GM11168 (cell line): ENCODE results near the gene CSF1.
"Not testable (repeated sequence)": the region's sequence is repeated elsewhere in the genome, so short reads cannot be mapped to it uniquely, and the experiment has no call there.

Experiments
- in situ Hi-C: fragments of 300-500 bp; cut with MboI; formaldehyde crosslinking; loops from one replicate; pipeline ENCODE4 v1.12.0; 2022; ENCODE audit warnings: low sequenced_read_pairs; ENCODE audit not compliant: unreplicated experiment

The CSF1 gene

DNA sequence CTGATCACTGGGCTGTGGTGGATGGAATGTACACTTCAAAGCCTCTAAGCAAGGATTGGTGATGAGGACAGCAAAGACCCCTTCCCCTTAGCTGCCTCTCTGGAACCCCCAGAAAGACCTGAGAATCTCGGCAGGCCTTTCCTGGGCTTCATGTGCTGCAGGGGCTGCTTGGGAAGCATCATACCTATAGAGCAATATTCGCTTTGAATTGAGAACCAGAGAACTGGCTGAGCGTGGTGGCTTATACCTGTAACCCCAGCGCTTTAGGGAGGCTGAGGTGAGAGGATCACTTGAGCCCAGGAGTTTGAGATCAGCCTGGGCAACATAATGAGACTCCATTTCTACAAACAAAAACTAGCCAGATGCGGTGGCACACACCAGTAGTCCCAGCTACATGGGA lies 22.0 kb downstream of the CSF1 start:
- in situ Hi-C loops, result no loop called here

GRCh38 chr1:109933856-109934711 lies 23.4 kb downstream of the CSF1 start:
- in situ Hi-C loops, result no loop called here

DNA sequence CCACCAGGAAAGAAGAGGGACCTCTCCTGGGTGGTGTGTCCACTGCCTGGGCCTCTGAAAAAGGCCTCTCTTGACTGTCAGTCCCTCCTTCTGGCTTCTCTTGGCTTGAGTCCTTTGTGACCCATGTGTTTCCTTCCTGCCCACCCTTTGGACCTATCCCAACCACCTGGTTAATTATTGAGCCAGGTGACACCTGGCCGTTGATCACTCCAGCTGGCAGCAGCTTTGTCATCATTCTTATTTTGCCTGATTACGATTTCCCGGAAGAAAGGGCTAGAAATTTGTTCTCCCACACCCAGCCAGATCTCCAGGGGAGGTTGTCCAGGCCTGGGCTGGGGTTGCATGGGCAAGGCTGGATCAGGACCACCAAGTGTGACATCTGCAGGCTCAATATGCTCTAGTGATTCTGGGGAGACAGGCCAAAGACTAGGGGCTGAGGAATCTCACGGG lies 24.8 kb downstream of the CSF1 start:
- in situ Hi-C loops, result no loop called here

GRCh38 chr1:109937738-109938137 lies 27.1 kb downstream of the CSF1 start:
- in situ Hi-C loops, result no loop called here

- in situ Hi-C loops, result no loop called here
Measured at GRCh38 chr1:109938556-109938955, 27.9 kb downstream of the CSF1 start.

DNA sequence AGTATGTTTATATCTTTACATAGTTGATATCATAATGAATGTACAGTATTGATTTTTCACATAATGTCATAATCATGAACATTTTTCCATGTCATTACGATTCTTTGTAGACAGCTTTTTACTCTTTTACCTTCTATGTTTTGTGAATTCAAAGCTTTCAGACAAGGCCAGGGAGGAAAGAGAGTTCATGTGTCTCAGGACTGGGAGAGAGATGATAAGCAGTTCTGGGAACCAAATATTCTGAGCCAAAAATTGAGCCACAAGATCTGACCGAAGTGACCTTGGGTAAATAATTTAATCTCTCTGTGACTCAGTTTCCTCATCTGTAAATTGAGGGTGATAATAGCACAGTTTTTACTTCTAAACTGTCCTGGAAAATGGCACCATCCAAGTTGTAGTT lies 31.8 kb downstream of the CSF1 start:
- in situ Hi-C loops, result no loop called here

DNA sequence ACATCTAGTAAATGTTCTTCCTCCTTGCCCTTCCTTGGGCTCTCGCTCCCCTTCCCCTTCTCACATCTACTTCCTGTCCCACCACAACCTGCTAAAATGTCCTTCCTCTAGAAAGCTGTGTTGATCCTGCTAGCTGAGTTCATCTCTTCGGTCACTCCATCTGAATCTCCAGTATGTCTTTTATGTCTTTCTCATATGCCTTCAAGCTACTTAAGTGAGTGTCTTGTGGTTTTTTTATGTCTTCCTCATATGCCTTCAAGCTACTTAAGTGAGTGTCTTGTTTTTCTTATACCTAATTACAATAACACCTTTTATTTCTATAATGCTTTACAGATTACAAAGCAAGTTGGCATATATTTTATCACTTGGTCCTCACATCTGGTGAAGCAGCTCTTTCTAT lies 33.9 kb downstream of the CSF1 start:
- in situ Hi-C loops, result no loop called here

DNA sequence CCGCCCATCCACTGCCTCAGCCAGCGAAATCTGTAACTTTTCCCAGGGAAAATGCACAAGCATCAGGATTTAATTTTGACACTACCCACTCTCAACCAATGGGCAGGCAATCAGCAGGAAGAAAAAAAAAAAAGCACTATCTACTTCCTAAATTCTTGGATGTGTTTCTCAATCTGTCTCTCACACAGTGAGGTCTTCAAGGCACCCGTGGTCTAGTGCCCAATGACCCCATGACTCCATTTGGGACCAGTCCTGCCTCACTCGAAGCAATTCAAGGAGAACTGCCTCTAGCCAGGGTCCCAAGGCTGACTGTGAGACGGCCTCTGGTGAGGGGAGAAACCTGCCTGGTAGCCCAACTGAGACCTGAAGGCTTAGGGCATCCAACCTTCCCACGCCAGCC lies 35.9 kb downstream of the CSF1 start:
- in situ Hi-C loops, result no loop called here

DNA sequence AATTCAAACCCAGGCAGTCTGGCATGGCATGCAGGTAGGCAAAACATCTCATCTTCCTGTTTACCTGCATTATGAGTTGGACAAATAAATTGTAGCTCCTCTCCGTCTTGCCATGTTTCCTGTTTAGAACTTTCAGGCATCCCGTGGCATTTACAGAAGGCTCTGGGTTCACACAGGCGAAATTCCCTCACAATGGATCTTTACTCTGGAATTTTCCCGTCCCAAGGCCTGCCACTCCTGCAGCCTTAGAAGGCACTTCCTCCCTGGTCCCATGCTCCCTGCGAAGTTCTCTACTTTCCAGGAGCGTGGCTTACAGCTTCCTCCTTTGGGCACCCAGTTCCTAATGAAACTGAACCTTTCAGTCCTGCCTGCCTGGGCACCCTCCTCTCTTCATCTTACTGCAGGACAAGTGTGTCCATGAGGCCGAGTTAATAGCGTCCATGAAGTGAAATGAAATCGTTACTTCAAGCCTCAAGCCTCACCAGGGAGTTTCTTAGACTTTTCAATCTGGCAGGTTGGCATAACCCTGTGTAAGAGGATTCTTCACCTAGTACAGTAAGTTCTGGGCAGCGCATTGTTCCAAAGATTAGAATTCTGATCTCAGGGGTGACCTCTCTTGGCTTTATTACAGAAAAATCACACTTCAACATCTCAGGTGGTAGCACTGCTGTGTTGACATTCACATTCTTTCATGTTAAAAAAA lies 37.1 kb downstream of the CSF1 start:
- in situ Hi-C loops, result no loop called here

GRCh38 chr1:109948285-109948630 lies 37.6 kb downstream of the CSF1 start:
- in situ Hi-C loops, result no loop called here

DNA sequence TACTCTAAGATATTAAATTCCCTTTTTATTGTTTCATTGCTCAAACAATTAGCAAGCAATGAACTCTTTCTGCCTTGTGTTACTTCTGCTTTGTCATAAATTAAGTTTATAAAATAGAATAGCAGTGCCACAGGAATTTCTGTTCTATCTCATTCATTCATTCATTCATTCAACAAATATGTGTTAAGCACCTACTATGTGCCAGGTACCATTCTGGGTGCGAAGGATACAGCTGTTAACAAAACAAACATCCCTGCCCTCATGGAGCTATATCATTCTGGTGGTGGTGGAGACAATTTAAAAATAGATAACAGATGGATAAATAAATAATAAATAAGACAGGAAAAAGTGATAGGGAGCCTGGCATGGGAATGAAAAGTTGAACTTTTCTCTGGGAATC lies 39.4 kb downstream of the CSF1 start:
- in situ Hi-C loops, result no loop called here

- in situ Hi-C loops, result no loop called here
Measured at GRCh38 chr1:109950509-109950908, 39.9 kb downstream of the CSF1 start.

DNA sequence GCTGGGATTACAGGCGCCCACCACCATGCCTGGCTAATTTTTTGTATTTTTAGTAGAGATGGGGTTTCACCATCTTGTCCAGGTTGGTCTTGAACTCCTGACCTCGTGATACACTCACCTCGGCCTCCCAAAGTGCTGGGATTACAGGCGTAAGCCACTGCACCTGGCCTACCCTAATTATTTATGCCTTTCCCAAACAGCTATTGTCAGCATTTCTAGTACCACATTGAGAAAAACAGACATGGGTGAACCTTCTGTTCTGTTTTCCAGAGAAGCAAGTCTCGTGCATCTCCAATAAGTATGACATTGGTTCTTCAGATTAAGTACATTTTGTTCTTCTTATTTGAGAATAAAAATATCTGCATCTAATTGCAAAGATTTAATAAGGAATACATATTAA lies 40.9 kb downstream of the CSF1 start:
- in situ Hi-C loops, result not testable (repeated sequence)

GRCh38 chr1:109954041-109954512 lies 43.4 kb downstream of the CSF1 start:
- in situ Hi-C loops, result no loop called here

DNA sequence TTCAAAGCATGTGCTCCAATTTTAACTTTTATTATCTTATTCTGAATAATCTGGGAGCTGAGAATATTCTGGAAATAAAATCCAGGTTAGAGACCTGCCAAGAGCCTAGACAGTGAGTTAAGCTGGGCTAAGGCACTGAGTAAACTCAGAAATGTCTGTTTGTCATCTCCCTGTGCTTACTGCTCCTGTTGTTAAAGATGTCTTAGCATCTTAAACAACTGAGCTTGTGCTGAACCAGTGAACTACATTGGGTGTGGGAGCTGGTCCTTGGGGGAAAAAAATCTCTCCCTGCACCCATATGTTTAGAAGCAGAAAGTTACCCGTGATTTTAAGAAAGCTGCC lies 49.0 kb downstream of the CSF1 start:
- in situ Hi-C loops, result no loop called here

GRCh38 chr1:109959974-109960744 lies 49.5 kb downstream of the CSF1 start:
- in situ Hi-C loops, result no loop called here

DNA sequence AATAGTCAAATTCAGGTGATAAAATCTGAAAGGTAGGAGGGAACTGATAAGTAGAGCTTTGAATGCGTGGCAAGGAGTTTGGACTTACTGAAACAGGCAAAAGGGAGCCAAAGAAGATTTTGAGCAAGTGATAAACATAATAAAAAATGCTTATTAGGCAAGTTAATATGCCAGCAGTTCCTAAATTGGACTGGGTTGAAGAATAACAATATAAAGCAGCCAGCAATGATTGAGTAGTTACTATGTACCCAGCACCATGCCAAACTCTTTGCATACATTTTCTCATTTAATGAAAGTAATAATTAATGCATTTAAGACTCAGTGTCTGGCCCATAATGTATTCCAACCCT lies 50.1 kb downstream of the CSF1 start:
- in situ Hi-C loops, result no loop called here

GRCh38 chr1:109963864-109964263 lies 53.2 kb downstream of the CSF1 start:
- in situ Hi-C loops, result no loop called here

- in situ Hi-C loops, result no loop called here
Measured at GRCh38 chr1:109969146-109969829, 58.6 kb downstream of the CSF1 start.

DNA sequence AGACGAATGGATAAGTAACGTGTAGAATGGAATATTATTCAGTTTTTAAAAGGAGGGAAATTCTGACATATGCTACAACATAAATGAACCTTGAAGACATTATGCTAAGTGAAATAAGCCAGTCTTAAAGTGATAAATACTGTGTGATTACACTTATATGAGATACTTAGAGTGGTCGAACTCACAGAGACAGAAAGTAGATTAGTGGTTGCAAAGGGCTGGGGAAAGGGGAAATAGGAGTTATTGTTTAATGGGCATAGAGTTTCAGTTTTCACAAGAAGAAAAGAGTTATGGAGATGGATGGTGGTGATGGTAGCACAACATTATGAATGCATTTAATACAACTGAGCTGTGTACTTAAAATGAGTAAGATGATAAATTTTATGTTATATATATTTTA lies 59.3 kb downstream of the CSF1 start:
- in situ Hi-C loops, result no loop called here

DNA sequence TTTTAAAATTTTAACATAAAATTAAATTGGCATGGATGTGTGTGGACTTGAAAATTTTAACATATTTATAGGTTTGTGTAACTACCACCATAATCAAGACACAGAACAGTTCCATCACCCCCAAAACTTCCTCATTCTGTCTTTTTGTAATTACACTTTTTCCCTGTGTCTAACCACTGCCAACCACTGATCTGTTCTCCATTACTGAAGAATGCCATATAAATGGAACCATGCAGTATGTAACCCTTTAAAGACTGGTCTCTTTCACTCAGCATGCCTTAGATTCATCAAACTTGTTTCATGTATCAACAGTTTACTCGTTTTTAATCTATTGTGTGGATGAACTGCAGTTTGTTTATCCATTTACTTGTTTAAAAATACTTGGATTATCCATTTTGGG lies 60.9 kb downstream of the CSF1 start:
- in situ Hi-C loops, result no loop called here
